HepG2 (cell line): ENCODE data around the gene ZNF281. TPM values are rescaled to one million over a fixed set of nuclear protein-coding genes. Genes with fewer than 3 reads are reported as not detected.

Experiments used
- ATAC-seq: fragments of 200-7000 bp; cut with Tn5 transposase; 3 replicates; pipeline ENCODE4 v1.9.1; 2020; ENCODE audit warnings: mild to moderate bottlenecking, moderate library complexity
- BruUV-seq: library from RNA; stranded (reverse); fragments of 400-500 nt; replicated peaks from 2 replicates; lab custom pipeline; 2021; lab: Mats Ljungman, UMichigan
- CTCF ChIA-PET: fragments of 300-600 bp; formaldehyde crosslinking; extraction: SDS; loops from one replicate; lab custom pipeline; 2021; ENCODE audit warnings: low total read pairs, inconsistent platforms, low intra/inter-chr PET ratio; lab: Yijun Ruan, JAX
- POLR2A ChIA-PET: fragments of 350-600 bp; sonication (Branson Sonifier 250); formaldehyde crosslinking; loops from one replicate; lab custom pipeline; 2020; ENCODE audit warnings: antibody characterized with exemption, inconsistent platforms; lab: Yijun Ruan, JAX
- DNase-seq: peaks from one replicate; pipeline ENCODE4 v3.0.0-alpha.2; 2015; ENCODE audit warnings: low spot score
- FAIRE-seq: peaks from 3 replicates; lab custom pipeline; 2011; peaks lifted over from hg19 to GRCh38; lab: Jason Lieb, UNC
- H2AFZ ChIP-seq: one replicate; pipeline ENCODE4 v1.6.1; 2011; ENCODE audit warnings: low read length, inconsistent platforms
- H3K27ac ChIP-seq: fragments of 300-600 bp; 3 replicates; pipeline ENCODE4 v1.8.0; 2011; ENCODE audit warnings: mixed run types, mild to moderate bottlenecking, mixed read lengths, low read length, inconsistent platforms; ENCODE audit not compliant: insufficient read depth; ENCODE audit errors: extremely low read length
- H3K27me3 ChIP-seq, 2 experiments: fragments of 200-600 bp in 1 of 2; 2 replicates in 1 of 2; 3 replicates in 1 of 2; pipeline versions ENCODE4 v1.6.0 to v1.8.0; 2011; ENCODE audit warnings: low read length in 2 of 2, mild to moderate bottlenecking in 2 of 2, moderate library complexity in 2 of 2, inconsistent platforms in 1 of 2; ENCODE audit not compliant: insufficient read depth in 2 of 2, control insufficient read depth in 1 of 2
- H3K36me3 ChIP-seq, 2 experiments: fragments of 200-600 bp in 1 of 2; replicated peaks in 1 of 2; 2 replicates in 1 of 2; 3 replicates in 1 of 2; pipeline versions ENCODE4 v1.5.1 to v1.8.0; 2011; ENCODE audit warnings: low read length in 2 of 2, inconsistent platforms in 1 of 2; ENCODE audit not compliant: insufficient read depth in 2 of 2, control insufficient read depth in 1 of 2
- H3K4me1 ChIP-seq: 2 replicates; pipeline ENCODE4 v1.5.1; 2012; ENCODE audit warnings: low read length, inconsistent platforms; ENCODE audit not compliant: insufficient read depth
- H3K4me2 ChIP-seq: 2 replicates; pipeline ENCODE4 v1.6.0; 2011; ENCODE audit warnings: low read depth, low read length, inconsistent platforms
- H3K4me3 ChIP-seq, 3 experiments: fragments of 200-600 bp in 1 of 3; sonication (generic), shearing (Covaris generic) in 1 of 3; replicated peaks in 1 of 3; 2 replicates each; pipeline ENCODE4 v1.5.1; 2011 to 2016; ENCODE audit warnings: low read length in 3 of 3, inconsistent platforms in 2 of 3, low read depth in 2 of 3, mild to moderate bottlenecking in 2 of 3, control low read depth in 1 of 3, mixed read lengths in 1 of 3; ENCODE audit not compliant: insufficient read depth in 1 of 3
- H3K79me2 ChIP-seq: one replicate; pipeline ENCODE4 v1.6.1; 2011; ENCODE audit warnings: low read length, inconsistent platforms; ENCODE audit not compliant: insufficient read depth
- H3K9ac ChIP-seq: 2 replicates; pipeline ENCODE4 v1.6.0; 2011; ENCODE audit warnings: mild to moderate bottlenecking, low read depth, low read length, inconsistent platforms; ENCODE audit not compliant: insufficient read depth
- H3K9me3 ChIP-seq: 2 replicates; pipeline ENCODE4 v1.5.1; 2012; ENCODE audit warnings: mild to moderate bottlenecking, low read length
- H4K20me1 ChIP-seq: 2 replicates; pipeline ENCODE4 v1.6.0; 2011; ENCODE audit warnings: inconsistent platforms, mild to moderate bottlenecking, low read length, moderate library complexity; ENCODE audit not compliant: insufficient read depth
- SALL1 ChIP-seq: sonication (generic); formaldehyde crosslinking; IDR thresholded peaks from 2 replicates; pipeline ENCODE4 v1.8.0; 2022; ENCODE audit warnings: mild to moderate bottlenecking, missing genetic modification reagents
- ZNF382 ChIP-seq: sonication (generic); formaldehyde crosslinking; IDR thresholded peaks from 2 replicates; pipeline ENCODE4 v1.5.0; 2020; ENCODE audit warnings: missing genetic modification reagents, mild to moderate bottlenecking, borderline replicate concordance
- ZNF770 ChIP-seq: sonication (generic); formaldehyde crosslinking; IDR thresholded peaks from 2 replicates; pipeline ENCODE4 v1.5.0; 2020; ENCODE audit warnings: mild to moderate bottlenecking, missing genetic modification reagents
- ZNF879 ChIP-seq: sonication (generic); formaldehyde crosslinking; IDR thresholded peaks from 2 replicates; pipeline ENCODE4 v1.8.1; 2023; ENCODE audit warnings: missing genetic modification reagents
- WGBS: methylation state at CpG from one replicate; pipeline ENCODE4 v1.1.6; 2017; ENCODE audit warnings: low lambda C conversion rate; 5-methylcytosine and 5-hydroxymethylcytosine counted together
- in situ Hi-C: cut with HindIII; loops from 2 replicates; pipeline ENCODE4 v1.10.0; 2017; ENCODE audit warnings: low pct_unique_long_range_greater_than_20kb; ENCODE audit not compliant: extremely low pct_ligation_motif_present
- intact Hi-C: fragments of 100-400 bp; cut with micrococcal nuclease; formaldehyde crosslinking; loops from one replicate; pipeline ENCODE4 v1.10.0; 2022; ENCODE audit not compliant: unreplicated experiment
- polyA plus RNA-seq, 8 experiments: library from polyadenylated mRNA; depleted of rRNA in 3 of 8; stranded (reverse) in 7 of 8; unstranded in 1 of 8; fragments of >200 nt; fragmentation: Illumina TruSeq in 4 of 8; extraction: Trizol in 4 of 8; gene quantifications; 2 replicates each; pipeline versions ENCODE4 v1.2.1 to v1.2.3, GENCODE V29; 2011 to 2016; ENCODE audit warnings: low read depth in 4 of 8, missing spikeins in 1 of 8, mixed read lengths in 1 of 8; ENCODE audit not compliant: insufficient read depth in 1 of 8
- total RNA-seq, 5 experiments: library from RNA; depleted of rRNA; stranded (reverse); fragments of >200 nt; fragmentation: Illumina TruSeq; extraction: Trizol; gene quantifications; 2 replicates each; pipeline ENCODE4 v1.2.3, GENCODE V29; 2016; ENCODE audit warnings: low read depth in 1 of 5
- TF ChIP-seq, protein P1 (sequence below): sonication (generic); formaldehyde crosslinking; IDR thresholded peaks from 2 replicates; pipeline ENCODE4 v1.4.0; 2020; ENCODE audit warnings: missing genetic modification reagents, borderline replicate concordance

The ZNF281 gene
- total and polyA plus RNA-seq, 2 of the 13 experiments (the other 11 are each of a cell fraction or from before 2014, with no cell fraction given): 7.7 to 20.6 TPM

- TF ChIP-seq ZNF770: peak; percentile 99
- peak; percentile 28; the same call in 1 of the 2 replicates for TF ChIP-seq SALL1 (CRISPR knock-in tag)
- TF ChIP-seq, protein P1, sequence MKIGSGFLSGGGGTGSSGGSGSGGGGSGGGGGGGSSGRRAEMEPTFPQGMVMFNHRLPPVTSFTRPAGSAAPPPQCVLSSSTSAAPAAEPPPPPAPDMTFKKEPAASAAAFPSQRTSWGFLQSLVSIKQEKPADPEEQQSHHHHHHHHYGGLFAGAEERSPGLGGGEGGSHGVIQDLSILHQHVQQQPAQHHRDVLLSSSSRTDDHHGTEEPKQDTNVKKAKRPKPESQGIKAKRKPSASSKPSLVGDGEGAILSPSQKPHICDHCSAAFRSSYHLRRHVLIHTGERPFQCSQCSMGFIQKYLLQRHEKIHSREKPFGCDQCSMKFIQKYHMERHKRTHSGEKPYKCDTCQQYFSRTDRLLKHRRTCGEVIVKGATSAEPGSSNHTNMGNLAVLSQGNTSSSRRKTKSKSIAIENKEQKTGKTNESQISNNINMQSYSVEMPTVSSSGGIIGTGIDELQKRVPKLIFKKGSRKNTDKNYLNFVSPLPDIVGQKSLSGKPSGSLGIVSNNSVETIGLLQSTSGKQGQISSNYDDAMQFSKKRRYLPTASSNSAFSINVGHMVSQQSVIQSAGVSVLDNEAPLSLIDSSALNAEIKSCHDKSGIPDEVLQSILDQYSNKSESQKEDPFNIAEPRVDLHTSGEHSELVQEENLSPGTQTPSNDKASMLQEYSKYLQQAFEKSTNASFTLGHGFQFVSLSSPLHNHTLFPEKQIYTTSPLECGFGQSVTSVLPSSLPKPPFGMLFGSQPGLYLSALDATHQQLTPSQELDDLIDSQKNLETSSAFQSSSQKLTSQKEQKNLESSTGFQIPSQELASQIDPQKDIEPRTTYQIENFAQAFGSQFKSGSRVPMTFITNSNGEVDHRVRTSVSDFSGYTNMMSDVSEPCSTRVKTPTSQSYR (CRISPR knock-in tag): no peak
Observed at GRCh38 chr1:200429221-200429751, 19.4 kb upstream of the ZNF281 start (continued).

DNA sequence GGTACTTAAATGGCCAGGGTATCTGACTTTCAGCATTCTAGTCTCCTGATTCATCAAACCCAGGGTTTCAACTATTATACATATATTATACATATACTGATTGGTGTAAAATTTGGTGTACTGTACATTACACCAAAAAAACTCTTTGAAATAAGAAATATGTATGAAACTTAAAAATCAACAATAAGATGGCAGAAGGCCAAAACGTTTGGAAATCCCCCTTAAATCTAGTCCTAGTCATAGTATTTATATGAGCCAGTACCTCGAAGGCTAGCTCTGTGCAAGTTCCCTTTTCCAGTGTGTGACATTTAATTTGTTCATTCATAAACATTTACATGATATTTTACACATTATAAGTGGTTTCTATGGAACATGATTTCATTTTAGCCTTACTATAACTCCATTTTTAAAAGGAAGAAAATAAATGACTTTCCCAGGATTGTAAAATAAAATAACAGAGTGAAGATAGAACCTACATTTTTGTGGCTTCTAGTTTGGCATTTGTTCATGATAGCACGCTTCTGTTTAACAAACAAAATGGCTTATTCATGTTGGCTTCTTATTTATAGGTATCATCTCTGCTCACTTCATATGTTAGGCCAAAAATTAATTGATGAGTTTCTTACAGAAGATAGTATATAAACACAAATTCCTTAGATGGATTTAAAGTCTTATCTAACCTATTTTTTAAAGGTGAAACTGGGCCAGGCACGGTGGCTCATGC, 18.8 kb upstream of the ZNF281 start:
- no peak overlapping the region for H3K9ac ChIP-seq
- no peak overlapping the region for H3K4me3 ChIP-seq
- DNase-seq (no peak), FAIRE-seq (no peak)
- no TSS peak for BruUV-seq
- no peak overlapping the region for H2AFZ ChIP-seq
- 64% methylated on average over 4 of the region's 4 CpGs for WGBS
- no peak overlapping the region for H3K27ac ChIP-seq
- in situ Hi-C loops (no loop called here), intact Hi-C loops (no loop called here)
- no peaks in the 10 kb centered on the region for H4K20me1 ChIP-seq
- POLR2A ChIA-PET: interaction anchor here (0.9 to 1.0 kb wide), 2 partner anchors 16 to 19 kb away, joined by 3 read pairs; partner anchors contain the start of gene ZNF281
- no peaks in the 10 kb centered on the region for H3K27me3 ChIP-seq
- no peaks in the 10 kb centered on the region for H3K79me2 ChIP-seq
- no peaks in the 10 kb centered on the region for H3K36me3 ChIP-seq
- no peaks in the 10 kb centered on the region for H3K9me3 ChIP-seq
- CTCF ChIA-PET: no interaction called here
- H3K4me1 ChIP-seq: peaks cover 40% of the 10 kb centered on the region
- TF ChIP-seq ZNF382 (CRISPR knock-in tag) (0 out of 2 replicates have a peak, but pooled peaks have one; percentile 28), ZNF879 (CRISPR knock-in tag) (no peak)
- TF ChIP-seq, all 625 proteins: peak for 1
- H3K4me2 ChIP-seq: no peak overlapping the region
- no peak for ATAC-seq
